Measurements from ENCODE around the gene PLAU. TPM values are rescaled to one million over a fixed set of nuclear protein-coding genes. Genes with fewer than 3 reads are reported as not detected.

PLAU gene
- total and polyA plus RNA-seq, 10 of the 15 experiments (the other 5 are each of a cell fraction or from before 2014, with no cell fraction given), result 2.5 to 20.9 (median 11.5) TPM

- no peak for TF ChIP-seq ATF3 (IDR thresholded peaks at IDR 0.05; ENCODE audit: borderline replicate concordance, extremely low read depth, low read depth, low read length)
- no peak for TF ChIP-seq NR2C1 (IDR thresholded peaks at IDR 0.05)
- no peak for TF ChIP-seq EZH2 (IDR thresholded peaks at IDR 0.05; ENCODE audit: borderline replicate concordance, control insufficient read depth, low read depth, low read length)
- no peak for TF ChIP-seq ATF7 (IDR thresholded peaks at IDR 0.05; ENCODE audit: low read depth)
- TF ChIP-seq IRF5 (IDR thresholded peaks at IDR 0.05; ENCODE audit: borderline replicate concordance), result no peak
- TF ChIP-seq MXI1 (IDR thresholded peaks at IDR 0.05; ENCODE audit: low read depth, low read length), result no peak
- TF ChIP-seq CUX1 (IDR thresholded peaks at IDR 0.05; ENCODE audit: insufficient replicate concordance, low read depth, low read length), result no peak
- TF ChIP-seq BACH1 (IDR thresholded peaks at IDR 0.05; ENCODE audit: borderline replicate concordance), result no peak
- TF ChIP-seq RAD51 (IDR thresholded peaks at IDR 0.05), result no peak
Observed at GRCh38 chr10:73878365-73878764, 32.6 kb upstream of the PLAU start (continued).

All from GM12878 (cell line).